ENCODE results near the gene SEPTIN10. TPM values are rescaled to one million over a fixed set of nuclear protein-coding genes. Genes with fewer than 3 reads are reported as not detected.

Gene SEPTIN10
- total and polyA plus RNA-seq, 9 donors: 48.9 to 93.8 (median 74.8) TPM

DNA sequence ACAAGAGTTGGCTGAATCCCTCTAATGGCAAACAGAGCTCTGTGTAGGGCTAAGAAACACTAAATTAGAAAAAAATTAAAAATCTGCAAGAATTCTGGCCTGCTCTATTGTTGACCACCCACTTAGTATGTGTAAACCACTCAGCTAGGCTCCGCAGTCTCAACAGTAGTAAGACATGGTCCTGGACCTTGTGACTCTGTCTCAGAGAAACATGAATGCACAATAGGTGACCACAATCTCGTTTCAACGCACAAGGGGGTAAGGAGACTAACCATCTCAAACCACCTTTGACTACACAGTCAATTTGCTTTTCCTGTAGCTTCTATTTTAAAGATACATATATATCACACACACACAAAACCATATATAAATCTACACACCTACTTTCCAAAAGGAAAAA lies 16.5 kb downstream of the SEPTIN10 start:
- no peaks in the 10 kb centered on the region for H3K9me3 ChIP-seq
- WGBS, 3 donors: 60 to 80% (median 75%) methylated on average over 3 of the region's 3 CpGs
- H3K27ac ChIP-seq: no peak overlapping the region
- no peak for TF ChIP-seq EP300 (IDR thresholded peaks at IDR 0.05)
- no peak for TF ChIP-seq CTCF (IDR thresholded peaks at IDR 0.05)
- TF ChIP-seq POLR2A (IDR thresholded peaks at IDR 0.05): no peak
- H3K4me1 ChIP-seq (ENCODE audit: insufficient read depth): peaks cover 5% of the 10 kb centered on the region
- no peak for DNase-seq
- no peaks in the 10 kb centered on the region for H3K36me3 ChIP-seq
- no peak overlapping the region for H3K4me3 ChIP-seq
- no peaks in the 10 kb centered on the region for H3K27me3 ChIP-seq
- intact Hi-C loops (cut with DNase I): no loop called here

- Histone ChIP-seq H3K36me3 (no peaks in the 10 kb centered on the region), H3K4me1 (ENCODE audit: insufficient read depth) (peaks cover 5% of the 10 kb centered on the region), H3K27ac (no peak overlapping the region), H3K27me3 (no peaks in the 10 kb centered on the region), H3K4me3 (no peak overlapping the region), H3K9me3 (no peaks in the 10 kb centered on the region)
- intact Hi-C loops (cut with DNase I): no loop called here
- 78 to 86% (median 81%) methylated on average over 4 of the region's 4 CpGs for WGBS, 3 donors
- TF ChIP-seq EP300 (IDR thresholded peaks at IDR 0.05) (no peak), CTCF (IDR thresholded peaks at IDR 0.05) (no peak)
- no peak for DNase-seq
Measured at GRCh38 chr2:109595644-109596043, 18.1 kb downstream of the SEPTIN10 start.

- DNase-seq: no peak
- no peaks in the 10 kb centered on the region for H3K27me3 ChIP-seq
- no peak for TF ChIP-seq POLR2A (IDR thresholded peaks at IDR 0.05)
- TF ChIP-seq CTCF (IDR thresholded peaks at IDR 0.05): no peak
- TF ChIP-seq EP300 (IDR thresholded peaks at IDR 0.05): no peak
- H3K4me3 ChIP-seq: no peak overlapping the region
- H3K36me3 ChIP-seq: no peaks in the 10 kb centered on the region
- H3K4me1 ChIP-seq (ENCODE audit: insufficient read depth): peaks cover 5% of the 10 kb centered on the region
- H3K9me3 ChIP-seq: no peaks in the 10 kb centered on the region
- intact Hi-C loops (cut with DNase I): no loop called here
- 92 to 95% (median 94%) methylated on average over 16 of the region's 16 CpGs for WGBS, 3 donors
- no peak overlapping the region for H3K27ac ChIP-seq
Measured at GRCh38 chr2:109594246-109594885, 19.4 kb downstream of the SEPTIN10 start.

DNA sequence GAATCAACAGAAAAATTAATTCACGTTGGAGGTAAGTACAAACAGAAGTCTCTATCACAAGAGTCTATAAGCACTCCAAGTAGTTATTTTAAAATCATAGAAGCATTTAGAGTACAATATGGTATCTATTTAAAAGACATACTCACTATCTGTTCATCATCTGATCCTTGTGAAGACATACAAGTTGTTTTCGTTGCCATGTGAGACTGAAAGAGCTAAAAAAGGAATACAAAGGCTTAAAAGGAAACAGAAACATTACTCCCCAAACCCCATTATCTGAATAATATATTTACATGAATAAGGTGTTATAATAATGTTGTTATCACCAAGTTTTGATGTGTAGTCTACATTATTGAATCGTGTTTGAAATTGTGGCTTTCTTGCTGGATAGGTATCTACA lies 20.9 kb downstream of the SEPTIN10 start:
- WGBS, 3 donors: 87 to 95% (median 93%) methylated on average over 3 of the region's 3 CpGs
- no peak overlapping the region for H3K27ac ChIP-seq

More for the DNA sequence above, 20.9 kb downstream of the SEPTIN10 start:
- DNase-seq: no peak
- intact Hi-C loops (cut with DNase I): no loop called here
- no peaks in the 10 kb centered on the region for H3K36me3 ChIP-seq
- H3K9me3 ChIP-seq: no peaks in the 10 kb centered on the region
- no peak overlapping the region for H3K4me3 ChIP-seq
- H3K4me1 ChIP-seq (ENCODE audit: insufficient read depth): peaks cover 4% of the 10 kb centered on the region
- TF ChIP-seq CTCF (IDR thresholded peaks at IDR 0.05): no peak
- TF ChIP-seq POLR2A (IDR thresholded peaks at IDR 0.05): no peak
- no peak for TF ChIP-seq EP300 (IDR thresholded peaks at IDR 0.05)
- no peaks in the 10 kb centered on the region for H3K27me3 ChIP-seq

Measured in ovary (tissue), 9 donors.